ENCODE results near the gene ROBO2.

The ROBO2 gene

GRCh38 chr3:77298417-77298816, 258.5 kb downstream of the ROBO2 start:
- in situ Hi-C loops (cut with HindIII; ENCODE audit: low pct_ligation_motif_present, low pct_unique_long_range_greater_than_20kb, low sequenced_read_pairs): no loop called here
- DNase-seq: no peak

DNA sequence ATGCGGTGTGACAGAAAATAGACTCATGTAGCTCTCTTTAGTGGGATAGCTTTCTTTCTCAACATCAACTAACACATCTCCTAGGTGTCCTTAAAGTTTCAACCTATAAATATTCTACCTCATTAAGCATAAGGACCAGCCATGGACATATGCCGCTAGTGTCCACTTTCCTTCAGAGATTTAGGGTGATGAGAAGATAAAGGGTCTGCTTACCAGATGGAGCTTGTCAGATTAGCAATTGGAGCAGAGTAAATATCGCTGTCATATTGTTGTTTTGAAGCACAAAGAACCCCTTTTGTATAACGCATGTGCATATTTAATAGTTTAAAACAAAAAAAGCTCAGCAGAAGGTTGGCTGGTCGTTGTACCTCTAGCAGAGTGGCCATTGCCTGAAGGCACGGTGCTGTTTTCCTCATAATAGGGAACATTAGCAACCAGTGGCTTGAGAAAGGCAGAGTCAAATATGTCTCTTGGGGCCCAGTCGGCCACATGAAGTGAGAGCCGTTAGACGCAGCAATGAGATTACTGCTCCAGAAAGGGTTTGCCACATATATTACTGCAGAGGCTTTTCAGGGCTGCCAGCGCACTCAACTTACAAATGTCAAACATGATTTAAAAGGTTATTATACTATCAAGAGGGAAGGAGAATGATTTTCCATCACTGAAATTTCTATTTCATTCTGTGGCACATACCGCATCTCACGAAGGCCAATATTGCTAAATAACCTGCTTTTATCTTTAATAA, 264.2 kb downstream of the ROBO2 start:
- DNase-seq: no peak
- in situ Hi-C loops (cut with HindIII; ENCODE audit: low pct_ligation_motif_present, low pct_unique_long_range_greater_than_20kb, low sequenced_read_pairs): no loop called here

DNA sequence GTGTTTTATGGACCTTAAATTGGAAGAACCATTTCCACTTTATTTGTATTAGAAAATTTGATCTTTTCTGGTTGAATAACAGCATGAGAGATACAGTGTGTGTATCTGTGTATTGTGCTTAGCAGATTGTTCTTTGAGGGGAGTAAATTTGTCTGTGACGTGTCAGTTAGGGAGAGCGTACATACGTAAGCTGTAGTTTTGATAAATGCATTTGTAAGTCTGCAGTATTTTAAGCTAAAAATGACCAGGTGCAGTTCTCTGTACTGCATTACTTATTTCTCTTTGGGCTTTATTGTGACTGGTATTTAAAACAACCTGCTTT, 264.8 kb downstream of the ROBO2 start:
- in situ Hi-C loops (cut with HindIII; ENCODE audit: low pct_ligation_motif_present, low pct_unique_long_range_greater_than_20kb, low sequenced_read_pairs): no loop called here
- no peak for DNase-seq

- in situ Hi-C loops (cut with HindIII; ENCODE audit: low pct_ligation_motif_present, low pct_unique_long_range_greater_than_20kb, low sequenced_read_pairs): no loop called here
- no peak for DNase-seq
These were observed 269.6 kb downstream of the ROBO2 start for GRCh38 chr3:77309460-77309859.

DNA sequence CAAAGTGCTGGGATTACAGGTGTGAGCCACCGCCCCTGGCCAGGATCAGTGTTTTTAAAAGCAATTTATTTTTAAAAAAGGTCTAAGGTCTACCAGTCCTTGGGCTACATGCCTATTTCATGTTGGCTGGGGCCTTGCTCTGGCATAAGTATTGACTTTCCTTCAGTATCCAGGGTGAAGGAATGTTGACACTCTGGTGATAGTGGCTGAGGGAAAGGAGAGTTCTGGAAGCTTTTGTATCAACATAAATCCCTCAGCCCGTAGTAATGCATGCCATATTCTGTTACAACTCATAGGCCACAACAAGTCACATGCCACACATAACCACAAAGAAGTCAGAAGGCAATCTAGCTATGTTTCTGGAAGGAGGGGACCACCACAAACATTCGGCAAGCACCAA, 273.9 kb downstream of the ROBO2 start:
- in situ Hi-C loops (cut with HindIII; ENCODE audit: low pct_ligation_motif_present, low pct_unique_long_range_greater_than_20kb, low sequenced_read_pairs): no loop called here
- no peak for DNase-seq

DNA sequence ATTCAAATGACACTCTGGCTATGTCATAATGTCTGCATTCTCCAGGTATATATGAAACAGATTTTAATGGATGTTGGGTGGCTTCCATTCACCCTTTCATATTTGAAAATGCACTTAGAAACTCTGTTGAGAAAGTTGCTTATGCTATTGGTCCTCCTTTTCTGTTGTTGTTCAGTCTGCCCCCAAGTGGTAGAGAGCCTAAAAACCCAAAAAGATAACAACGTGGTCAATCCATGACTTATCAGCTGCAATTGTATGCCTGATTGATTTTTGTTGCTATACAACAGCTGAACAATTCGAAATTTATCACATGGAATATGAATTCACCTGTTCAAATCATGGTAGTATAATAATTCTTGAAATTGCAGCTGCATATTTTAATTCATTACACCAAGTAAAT, 279.8 kb downstream of the ROBO2 start:
- in situ Hi-C loops (cut with HindIII; ENCODE audit: low pct_ligation_motif_present, low pct_unique_long_range_greater_than_20kb, low sequenced_read_pairs): no loop called here
- DNase-seq: peak; percentile 33

DNA sequence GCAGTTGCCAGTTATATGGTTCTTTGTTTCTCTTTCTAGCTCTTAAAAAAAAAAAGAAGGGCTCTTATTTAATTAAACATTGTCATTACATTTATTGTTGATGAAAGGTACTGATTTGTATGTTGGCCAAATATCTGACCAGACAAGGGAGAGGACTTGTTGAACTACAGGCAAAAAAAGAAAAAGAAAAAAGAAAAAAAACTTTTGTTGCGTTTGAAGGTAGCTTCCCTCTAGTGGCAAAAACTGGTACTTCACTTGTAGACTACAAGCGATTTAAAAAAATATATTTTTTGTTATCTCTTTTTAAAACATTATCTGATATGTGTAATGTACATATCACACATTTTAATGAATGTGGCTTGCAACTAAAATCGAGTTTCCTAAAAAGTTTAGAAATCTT, 280.6 kb downstream of the ROBO2 start:
- in situ Hi-C loops (cut with HindIII; ENCODE audit: low pct_ligation_motif_present, low pct_unique_long_range_greater_than_20kb, low sequenced_read_pairs): no loop called here
- DNase-seq: peak; percentile 57

- DNase-seq: no peak
- in situ Hi-C loops (cut with HindIII; ENCODE audit: low pct_ligation_motif_present, low pct_unique_long_range_greater_than_20kb, low sequenced_read_pairs): no loop called here
These were observed 281.7 kb downstream of the ROBO2 start for GRCh38 chr3:77321646-77322045.

DNA sequence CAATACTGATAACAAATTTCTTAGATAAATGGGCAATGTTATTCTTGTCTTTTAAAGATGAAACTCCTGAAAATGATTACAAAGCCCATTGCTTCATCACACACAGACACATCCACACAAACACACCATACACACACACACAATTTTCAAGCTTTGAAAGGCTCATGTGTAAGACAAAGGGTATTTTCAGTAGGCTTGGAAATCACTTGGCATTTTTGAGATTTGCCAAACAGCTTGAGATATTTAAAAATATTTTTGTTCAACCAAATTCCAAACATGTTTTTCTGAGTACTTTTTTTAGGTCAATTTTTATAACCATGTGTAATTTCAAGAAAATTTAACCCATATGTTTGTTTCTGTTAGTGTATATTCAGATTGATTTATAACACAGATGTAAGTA, 283.7 kb downstream of the ROBO2 start:
- no peak for DNase-seq
- in situ Hi-C loops (cut with HindIII; ENCODE audit: low pct_ligation_motif_present, low pct_unique_long_range_greater_than_20kb, low sequenced_read_pairs): no loop called here

DNA sequence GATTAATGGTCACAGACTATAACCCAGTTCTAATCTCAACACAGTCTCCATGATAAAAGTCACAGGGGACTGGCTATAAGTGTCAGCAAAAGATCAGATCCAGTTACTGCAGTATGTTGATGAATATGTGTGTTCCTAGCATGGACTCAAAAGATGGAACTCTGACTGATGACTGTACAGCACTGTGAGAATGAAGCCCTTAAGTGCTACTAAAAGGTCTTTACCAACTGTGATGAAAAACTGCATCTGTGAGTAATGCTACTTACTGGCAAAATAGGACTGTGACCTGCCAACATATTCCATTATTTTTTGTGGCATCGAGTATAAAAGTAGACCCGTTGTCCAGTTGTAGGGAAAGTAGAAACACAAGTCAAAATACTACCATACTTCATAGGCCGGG, 284.2 kb downstream of the ROBO2 start:
- no peak for DNase-seq
- in situ Hi-C loops (cut with HindIII; ENCODE audit: low pct_ligation_motif_present, low pct_unique_long_range_greater_than_20kb, low sequenced_read_pairs): no loop called here

DNA sequence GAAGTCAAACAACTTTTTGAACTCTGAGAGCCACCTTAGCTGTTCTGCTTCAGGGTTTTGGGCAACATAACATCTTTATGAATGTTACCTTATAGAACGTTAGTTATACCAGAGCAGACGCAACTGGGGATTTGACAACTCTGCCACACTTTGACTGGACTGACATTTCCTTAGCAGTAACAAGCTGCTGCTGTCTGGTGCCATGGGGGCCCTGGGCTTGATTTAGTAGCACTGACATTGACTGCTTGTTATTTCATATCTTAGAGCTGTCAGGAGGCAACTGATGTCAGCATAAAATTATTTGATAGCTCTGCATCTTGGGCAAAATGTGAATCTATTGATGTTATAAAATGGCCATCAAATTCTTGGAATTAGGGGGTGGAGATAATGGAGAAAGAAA, 285.4 kb downstream of the ROBO2 start:
- no peak for DNase-seq
- in situ Hi-C loops (cut with HindIII; ENCODE audit: low pct_ligation_motif_present, low pct_unique_long_range_greater_than_20kb, low sequenced_read_pairs): no loop called here

- in situ Hi-C loops (cut with HindIII; ENCODE audit: low pct_ligation_motif_present, low pct_unique_long_range_greater_than_20kb, low sequenced_read_pairs): no loop called here
These were observed 285.8 kb downstream of the ROBO2 start for GRCh38 chr3:77325702-77326101.

GRCh38 chr3:77326586-77326985, 286.7 kb downstream of the ROBO2 start:
- in situ Hi-C loops (cut with HindIII; ENCODE audit: low pct_ligation_motif_present, low pct_unique_long_range_greater_than_20kb, low sequenced_read_pairs): no loop called here
- no peak for DNase-seq

More at GRCh38 chr3:77325702-77326101, 285.8 kb downstream of the ROBO2 start:
- DNase-seq: no peak

DNA sequence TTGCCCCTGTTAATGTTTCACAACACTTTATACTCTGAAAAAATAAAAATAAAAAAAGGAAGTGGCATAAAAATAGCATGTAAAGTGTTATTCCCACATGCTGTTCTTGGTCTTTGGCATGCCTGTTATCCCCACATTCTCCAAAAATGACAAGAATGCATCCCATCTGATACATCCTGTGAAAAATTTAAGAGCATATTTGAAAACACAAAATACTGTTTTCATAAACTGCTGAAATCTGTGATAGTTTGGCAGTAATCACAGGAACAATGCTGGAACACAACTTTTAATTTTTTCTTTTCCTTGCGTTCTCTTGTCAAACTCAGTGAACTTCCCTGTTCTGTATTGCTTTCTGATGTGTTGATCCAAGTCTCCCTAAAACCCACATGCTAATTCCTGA, 288.8 kb downstream of the ROBO2 start:
- DNase-seq: no peak
- in situ Hi-C loops (cut with HindIII; ENCODE audit: low pct_ligation_motif_present, low pct_unique_long_range_greater_than_20kb, low sequenced_read_pairs): no loop called here

GRCh38 chr3:77329116-77329515, 289.2 kb downstream of the ROBO2 start:
- in situ Hi-C loops (cut with HindIII; ENCODE audit: low pct_ligation_motif_present, low pct_unique_long_range_greater_than_20kb, low sequenced_read_pairs): no loop called here
- DNase-seq: no peak

DNA sequence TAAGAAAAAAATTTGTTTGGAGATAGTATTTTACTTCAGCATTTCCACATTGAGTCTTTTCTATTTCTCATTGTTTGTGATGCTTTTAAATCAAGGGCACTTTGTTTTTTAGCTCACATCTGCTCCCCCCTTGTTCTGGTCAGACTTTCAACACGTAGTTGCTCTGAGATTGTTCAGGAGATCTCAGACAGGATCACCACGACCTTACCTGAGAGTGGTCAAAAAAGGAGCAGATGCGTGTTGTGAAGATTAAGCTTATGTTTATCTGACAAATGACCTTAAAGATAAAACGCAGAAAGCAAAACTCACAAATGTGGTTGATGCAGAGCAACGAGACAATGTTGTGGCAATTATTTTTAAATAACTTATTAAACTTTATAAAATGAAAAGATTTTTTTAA, 298.3 kb downstream of the ROBO2 start:
- no peak for DNase-seq
- in situ Hi-C loops (cut with HindIII; ENCODE audit: low pct_ligation_motif_present, low pct_unique_long_range_greater_than_20kb, low sequenced_read_pairs): no loop called here

- in situ Hi-C loops (cut with HindIII; ENCODE audit: low pct_ligation_motif_present, low pct_unique_long_range_greater_than_20kb, low sequenced_read_pairs): no loop called here
- DNase-seq: no peak
These were observed 302.1 kb downstream of the ROBO2 start for GRCh38 chr3:77342027-77342426.

GRCh38 chr3:77342688-77343087, 302.8 kb downstream of the ROBO2 start:
- in situ Hi-C loops (cut with HindIII; ENCODE audit: low pct_ligation_motif_present, low pct_unique_long_range_greater_than_20kb, low sequenced_read_pairs): no loop called here
- DNase-seq: no peak

DNA sequence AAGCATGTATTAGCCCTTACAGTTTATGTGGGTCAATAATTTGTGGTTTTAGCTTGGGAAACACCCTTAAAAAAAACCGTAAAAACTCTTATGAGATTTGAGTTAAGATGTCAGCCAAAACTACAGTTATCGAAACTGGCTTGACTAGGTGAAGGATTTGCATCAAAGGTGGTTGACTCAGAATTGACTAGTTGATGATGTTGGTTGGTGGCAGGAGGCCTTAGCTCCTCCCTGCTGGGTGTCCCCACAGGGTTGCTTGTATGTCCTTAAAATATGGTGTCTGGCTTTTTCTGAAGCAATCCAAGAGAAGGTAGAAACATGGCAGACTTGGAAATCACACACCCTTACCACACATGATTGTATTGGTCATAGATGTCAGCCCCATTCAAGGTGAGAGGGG, 305.1 kb downstream of the ROBO2 start:
- no peak for DNase-seq
- in situ Hi-C loops (cut with HindIII; ENCODE audit: low pct_ligation_motif_present, low pct_unique_long_range_greater_than_20kb, low sequenced_read_pairs): no loop called here

GRCh38 chr3:77348244-77348855, 308.5 kb downstream of the ROBO2 start:
- in situ Hi-C loops (cut with HindIII; ENCODE audit: low pct_ligation_motif_present, low pct_unique_long_range_greater_than_20kb, low sequenced_read_pairs): no loop called here
- DNase-seq: peak; percentile 14

Measured in ACHN (cell line).